HG03469 (cell line): ENCODE data around the gene CCDC178.
"Not testable (repeated sequence)": the region's sequence is repeated elsewhere in the genome, so short reads cannot be mapped to it uniquely, and the experiment has no call there.

Source experiments
- ATAC-seq: cut with Tn5 transposase; IDR thresholded peaks from one replicate; pipeline ENCODE4 v1.9.1; 2021; ENCODE audit warnings: mild to moderate bottlenecking, moderate library complexity, moderate number of reproducible peaks; ENCODE audit not compliant: unreplicated experiment

The CCDC178 gene

DNA sequence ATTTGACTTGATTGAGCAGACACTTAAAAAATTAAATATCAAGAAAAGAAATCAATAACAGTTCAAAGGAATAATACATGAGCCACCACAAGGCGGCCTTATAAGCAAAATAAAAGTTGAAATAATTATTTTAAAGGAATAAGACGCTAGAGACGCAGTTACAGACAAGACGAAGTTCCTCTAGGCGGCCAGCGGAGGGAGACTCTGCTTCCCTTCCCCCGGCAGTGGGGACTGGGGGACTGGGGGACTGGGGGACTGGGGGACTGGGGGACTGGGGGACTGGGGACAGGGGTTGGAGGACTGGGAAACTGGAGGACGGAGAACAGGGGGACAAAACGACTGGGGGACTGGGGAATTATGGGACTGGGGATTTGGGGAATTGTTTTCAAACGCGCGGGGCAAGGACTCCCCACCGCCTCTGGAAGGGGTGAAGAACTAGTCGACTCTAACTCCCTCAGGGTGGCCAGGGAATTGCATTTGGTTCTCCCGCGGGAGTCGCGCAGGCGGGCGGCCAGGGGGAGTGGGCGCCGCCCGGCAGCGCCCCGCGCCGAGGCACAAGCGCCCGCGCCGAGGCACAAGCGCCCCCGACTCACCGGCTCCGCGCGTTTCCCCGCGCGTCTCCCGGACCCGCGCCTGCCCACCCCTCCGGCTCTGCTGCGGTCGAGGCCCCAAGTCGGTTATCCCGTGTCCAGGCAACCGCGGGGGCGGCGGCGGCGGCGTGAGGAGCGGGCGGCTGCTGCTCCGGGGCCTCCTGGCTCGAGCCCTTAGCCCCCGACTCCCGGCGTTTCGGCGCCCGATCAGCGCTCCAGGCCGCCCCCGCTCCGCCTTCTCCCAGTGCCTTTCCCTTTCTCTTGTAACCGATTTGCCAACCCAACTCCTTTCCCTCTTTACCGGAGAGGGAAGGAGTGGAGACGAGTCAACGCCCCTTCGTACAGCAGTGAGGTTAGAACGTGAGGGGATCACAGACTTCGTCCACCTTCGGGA lies at the start of gene CCDC178:
Gene CCDC178, minus strand, starts transcription at position 662 of the 984 bp plus-strand sequence. CDS start 28,633 bp downstream, outside the sequence.
- ATAC-seq = no peak

DNA sequence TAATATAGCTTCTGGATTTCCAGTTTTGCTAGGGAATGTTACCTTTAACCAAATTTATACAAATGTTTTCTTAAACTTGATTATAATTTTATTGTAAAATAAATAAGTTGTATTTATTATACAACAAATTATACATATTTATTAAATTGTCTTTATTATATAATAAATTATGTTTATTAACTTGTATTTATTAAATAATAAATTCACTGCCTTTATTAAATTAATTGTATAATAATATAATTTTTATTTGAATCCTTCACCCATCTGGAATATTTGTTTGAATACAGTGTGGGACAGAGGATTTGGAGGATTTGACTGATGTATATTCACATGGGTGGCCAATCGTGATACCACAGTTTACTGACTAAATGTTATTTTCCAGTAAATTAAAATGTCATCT lies 43.4 kb upstream of the CCDC178 start:
- ATAC-seq = no peak

GRCh38 chr18:33472509-33472908 lies 32.0 kb upstream of the CCDC178 start:
- no peak for ATAC-seq

- ATAC-seq = no peak
Observed at GRCh38 chr18:33470216-33470615, 29.7 kb upstream of the CCDC178 start.

DNA sequence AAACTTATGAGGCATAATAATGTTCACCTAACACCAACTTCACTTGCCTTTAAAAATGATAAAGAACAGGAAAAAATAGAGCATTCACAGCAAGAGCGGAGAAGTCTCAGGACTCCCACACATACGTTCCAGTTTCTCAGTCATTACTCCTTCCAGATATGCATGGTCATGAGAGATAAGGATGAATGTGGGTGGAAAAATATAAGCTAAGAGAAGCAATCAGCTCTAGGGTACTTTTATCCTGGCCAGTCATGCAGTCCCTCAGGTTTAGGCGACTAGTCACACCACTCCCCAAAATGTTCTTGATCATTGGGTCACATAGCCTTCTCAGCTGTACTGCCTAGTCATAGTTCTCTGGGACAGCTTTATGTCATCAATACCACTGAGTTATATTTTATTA lies 29.2 kb upstream of the CCDC178 start:
- no peak for ATAC-seq

DNA sequence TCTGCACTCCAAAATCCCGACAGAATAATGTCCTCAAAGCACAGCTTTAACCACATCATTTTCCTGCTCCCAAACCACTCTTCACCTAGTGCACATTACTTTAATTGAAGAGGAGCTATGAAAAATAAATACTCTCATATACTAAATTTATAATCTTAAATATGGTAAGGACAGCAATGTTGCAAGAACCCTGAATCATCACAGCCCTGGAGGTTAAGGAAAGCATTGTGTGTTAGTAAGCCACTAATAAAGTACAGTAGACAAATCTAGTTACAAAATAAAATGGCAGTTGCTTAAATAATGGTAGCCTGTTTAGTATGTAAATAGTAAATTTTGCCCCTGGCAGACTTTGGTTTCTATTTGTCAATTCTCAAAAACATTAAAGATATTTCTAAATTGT lies 27.0 kb upstream of the CCDC178 start:
- no peak for ATAC-seq

GRCh38 chr18:33466822-33467221 lies 26.3 kb upstream of the CCDC178 start:
- no peak for ATAC-seq

- ATAC-seq = no peak
Observed at GRCh38 chr18:33460681-33461080, 20.2 kb upstream of the CCDC178 start.

GRCh38 chr18:33459612-33460011 lies 19.1 kb upstream of the CCDC178 start:
- ATAC-seq = no peak

- no peak for ATAC-seq
Observed at GRCh38 chr18:33446604-33447003, 6.1 kb upstream of the CCDC178 start.

GRCh38 chr18:33444709-33445108 lies 4.2 kb upstream of the CCDC178 start:
- ATAC-seq = no peak

DNA sequence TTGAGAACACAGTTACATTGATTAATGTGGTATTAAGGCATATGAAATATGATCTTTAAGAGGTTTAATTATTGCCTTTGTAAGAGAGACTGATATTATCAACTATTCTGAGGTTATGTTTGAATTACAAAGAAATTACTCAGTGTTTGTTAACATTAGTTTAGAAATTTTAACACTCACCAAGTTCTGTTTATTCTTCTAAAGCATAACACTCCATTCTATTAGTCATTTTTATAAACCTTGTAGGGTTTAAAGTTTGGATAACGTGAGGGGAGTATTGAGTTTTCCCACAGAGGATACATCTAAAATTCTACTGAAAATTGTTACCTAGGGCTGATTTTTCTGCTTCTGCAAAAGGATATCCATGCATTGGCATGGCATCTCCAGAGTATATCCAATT lies 7.7 kb downstream of the CCDC178 start:
- no peak for ATAC-seq

DNA sequence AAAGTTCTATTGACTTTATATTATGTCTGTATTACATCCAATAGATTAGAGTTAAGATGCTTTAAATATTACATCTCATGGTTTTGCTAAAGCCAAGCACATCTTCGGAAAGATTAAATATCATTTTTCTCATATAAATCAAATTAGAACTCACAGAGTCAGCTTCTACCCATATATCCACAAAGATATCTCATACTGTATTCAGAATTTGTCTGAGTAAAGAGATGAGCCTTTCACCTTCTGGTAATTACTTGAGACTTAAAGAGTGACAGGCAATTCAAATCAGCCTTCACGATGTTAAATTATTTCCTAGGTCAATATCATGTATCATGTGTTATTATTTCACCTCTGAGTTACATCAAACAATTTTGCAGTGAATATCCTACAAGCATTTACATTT lies 13.0 kb downstream of the CCDC178 start:
- no peak for ATAC-seq

DNA sequence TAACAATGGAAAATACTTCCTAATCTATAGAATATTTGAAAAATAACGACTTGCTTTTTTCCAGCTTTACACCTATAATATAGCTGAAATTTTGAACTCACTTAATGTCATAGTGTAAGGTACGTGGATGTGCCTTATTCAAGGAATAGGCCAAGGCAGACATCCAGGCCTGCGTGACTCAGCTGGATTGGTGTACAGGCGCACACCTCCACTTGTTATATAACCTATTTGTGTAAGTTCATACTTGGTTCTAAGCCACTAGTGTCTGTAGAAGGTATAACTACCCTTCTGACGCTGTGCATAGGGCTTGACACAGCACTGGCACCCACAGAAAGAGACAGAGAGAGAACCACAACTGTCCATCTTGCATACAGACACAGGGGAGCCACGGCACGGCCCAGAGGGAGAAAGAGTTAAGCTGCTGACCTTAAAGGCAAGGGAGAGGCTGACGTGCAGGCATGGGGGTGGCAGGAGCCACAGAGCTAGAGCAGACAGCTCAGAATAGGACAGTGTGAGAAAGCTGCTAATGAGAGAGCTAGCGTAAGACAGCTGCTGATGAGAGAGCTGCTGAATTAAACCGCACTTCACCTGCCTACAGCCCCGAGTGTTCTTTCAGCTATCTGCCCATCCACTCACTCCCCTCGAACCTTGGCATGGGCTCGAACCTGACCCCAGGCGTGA lies 16.1 kb downstream of the CCDC178 start:
- ATAC-seq = no peak

- ATAC-seq = no peak
Observed at GRCh38 chr18:33421225-33421624, 19.3 kb downstream of the CCDC178 start.

- peak; percentile 48 for ATAC-seq
Observed at GRCh38 chr18:33404244-33404873, 36.2 kb downstream of the CCDC178 start.

DNA sequence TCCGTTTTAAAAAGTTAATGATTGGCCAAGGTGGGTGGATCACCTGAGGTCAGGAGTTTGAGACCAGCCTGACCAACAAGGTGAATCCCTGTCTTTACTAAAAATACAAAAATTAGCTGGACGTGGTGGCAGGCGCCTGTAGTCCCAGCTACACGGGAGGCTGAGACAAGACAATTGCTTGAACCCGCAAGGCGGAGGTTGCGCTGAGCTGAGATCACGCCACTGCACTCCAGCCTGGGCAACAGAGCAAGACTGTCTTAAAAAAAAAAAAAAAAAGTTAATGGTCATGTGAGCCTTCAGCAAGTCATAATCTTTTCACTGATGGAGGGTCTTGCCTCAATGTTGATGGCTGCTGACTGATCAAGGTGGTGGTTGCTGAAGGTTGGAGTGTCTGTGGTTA lies 41.6 kb downstream of the CCDC178 start:
- not testable (repeated sequence) for ATAC-seq

DNA sequence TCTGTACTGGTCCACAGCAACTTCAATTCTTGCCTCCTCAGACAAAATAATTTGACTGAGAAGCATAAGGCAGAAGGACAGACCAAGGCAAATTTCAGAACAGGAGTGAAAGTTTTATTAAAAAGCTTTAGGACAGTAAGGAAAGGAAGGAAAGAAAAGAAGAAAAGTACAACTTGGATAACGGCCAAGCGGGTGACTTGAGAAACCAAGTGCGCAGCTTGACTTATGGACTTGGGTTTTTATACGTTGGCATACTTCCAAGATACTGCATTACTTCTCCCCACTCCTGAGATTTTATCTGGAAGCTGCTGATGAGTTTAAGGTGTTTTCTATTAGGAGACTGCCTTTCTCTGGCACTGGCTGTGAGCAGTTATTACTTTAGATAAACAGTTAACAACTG lies 64.7 kb downstream of the CCDC178 start:
- ATAC-seq = no peak

GRCh38 chr18:33372442-33372841 lies 68.1 kb downstream of the CCDC178 start:
- no peak for ATAC-seq

GRCh38 chr18:33369711-33370449 lies 70.6 kb downstream of the CCDC178 start:
- ATAC-seq = no peak

DNA sequence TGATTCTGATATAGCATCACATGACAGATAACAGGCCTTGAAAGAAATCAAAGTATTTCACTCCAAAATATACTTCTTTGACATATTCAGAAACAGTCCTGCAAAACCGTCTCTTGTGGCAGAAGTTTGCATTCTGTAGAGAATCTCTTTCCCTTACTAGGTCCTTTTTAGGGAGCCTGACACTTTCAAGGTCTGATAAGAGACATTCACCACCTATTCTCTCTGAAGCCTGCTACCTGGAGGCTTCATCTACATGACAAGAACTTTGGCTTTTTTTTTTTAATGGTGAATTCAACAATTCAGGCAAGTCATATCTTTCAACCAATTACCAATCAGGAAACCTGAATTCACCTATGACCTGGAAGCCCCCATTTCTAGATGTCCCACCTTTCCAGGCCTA lies 83.8 kb downstream of the CCDC178 start:
- ATAC-seq = no peak
